SW480 (cell line): ENCODE data around the gene CLDN2.

Experiments used
- DNase-seq: peaks from one replicate; pipeline ENCODE4 v3.0.0-alpha.2; 2016; ENCODE audit warnings: low spot score

The CLDN2 gene

DNA sequence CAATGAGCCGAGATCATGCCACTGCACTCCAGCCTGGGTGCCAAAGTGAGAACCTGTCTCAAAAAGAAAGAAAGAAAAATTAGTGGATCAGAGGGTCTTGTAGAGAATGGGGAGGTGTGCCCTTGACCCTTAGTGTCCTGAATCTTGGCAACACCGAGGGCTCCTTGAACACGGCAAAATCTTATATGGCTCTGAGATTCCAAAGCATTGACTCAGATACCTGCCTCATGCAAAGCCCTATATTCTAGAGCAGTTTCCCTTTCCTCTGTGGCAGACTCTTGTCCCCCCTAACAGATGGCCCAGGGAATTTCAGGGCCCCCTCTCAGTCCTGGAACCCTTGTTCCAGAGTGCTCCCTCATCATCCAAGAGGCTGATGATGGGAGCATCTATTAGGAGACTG, 6.8 kb downstream of the CLDN2 start:
- no peak for DNase-seq

GRCh38 chrX:106927700-106928099, 7.5 kb downstream of the CLDN2 start:
- no peak for DNase-seq

GRCh38 chrX:106928227-106928626, 8.0 kb downstream of the CLDN2 start:
- no peak for DNase-seq

GRCh38 chrX:106931831-106932491, 11.8 kb downstream of the CLDN2 start:
- no peak for DNase-seq

GRCh38 chrX:106932492-106932923, 12.3 kb downstream of the CLDN2 start:
- DNase-seq, result no peak

GRCh38 chrX:106932960-106933537, 12.8 kb downstream of the CLDN2 start:
- no peak for DNase-seq

- peak; percentile 9 for DNase-seq
Measured at GRCh38 chrX:106933538-106933961, 13.3 kb downstream of the CLDN2 start.

- DNase-seq, result no peak
Measured at GRCh38 chrX:106935175-106935574, 15.0 kb downstream of the CLDN2 start.

DNA sequence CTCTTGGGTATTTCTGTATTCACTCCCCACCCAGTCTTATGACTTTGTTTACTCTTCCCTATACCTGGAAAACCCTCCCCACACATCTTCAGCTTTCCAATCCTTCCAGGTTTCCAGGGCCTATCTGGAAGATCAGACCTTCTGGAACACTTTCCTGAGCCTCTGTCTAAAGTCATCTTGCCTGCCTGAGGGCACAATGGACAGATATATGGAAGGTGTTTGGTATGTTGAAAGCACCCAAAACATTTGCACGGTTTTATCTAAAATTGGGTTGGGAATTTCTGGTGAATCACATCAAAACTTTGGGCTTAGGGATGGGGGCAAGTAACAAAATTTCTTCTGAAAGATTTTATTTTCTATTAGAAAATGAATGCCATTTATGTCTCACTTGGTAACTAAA, 16.0 kb downstream of the CLDN2 start:
- no peak for DNase-seq

- DNase-seq, result no peak
Measured at GRCh38 chrX:106939566-106939965, 19.4 kb downstream of the CLDN2 start.

GRCh38 chrX:106940068-106940467, 19.9 kb downstream of the CLDN2 start:
- no peak for DNase-seq

DNA sequence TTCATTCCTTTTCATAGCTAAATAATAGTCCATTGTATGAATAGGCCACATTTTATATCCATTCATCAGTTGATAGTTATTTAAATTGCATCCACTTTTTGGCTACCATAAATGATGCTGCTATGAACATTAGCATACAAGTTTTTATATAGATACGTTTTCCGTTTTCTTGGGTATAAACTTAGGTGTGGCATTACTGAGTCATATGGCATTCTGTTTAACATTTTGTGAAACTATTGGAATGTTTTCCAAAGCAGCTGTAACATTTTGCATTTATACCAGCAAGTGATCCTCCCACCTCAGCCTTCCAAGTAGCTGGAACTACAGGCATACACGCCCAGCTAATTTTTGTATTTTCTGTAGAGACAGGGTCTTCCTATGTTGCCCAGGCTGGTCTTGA, 26.3 kb downstream of the CLDN2 start:
- DNase-seq, result no peak

GRCh38 chrX:106948641-106949040, 28.4 kb downstream of the CLDN2 start:
- no peak for DNase-seq

- DNase-seq, result no peak
Measured at GRCh38 chrX:106949366-106949765, 29.2 kb downstream of the CLDN2 start.

DNA sequence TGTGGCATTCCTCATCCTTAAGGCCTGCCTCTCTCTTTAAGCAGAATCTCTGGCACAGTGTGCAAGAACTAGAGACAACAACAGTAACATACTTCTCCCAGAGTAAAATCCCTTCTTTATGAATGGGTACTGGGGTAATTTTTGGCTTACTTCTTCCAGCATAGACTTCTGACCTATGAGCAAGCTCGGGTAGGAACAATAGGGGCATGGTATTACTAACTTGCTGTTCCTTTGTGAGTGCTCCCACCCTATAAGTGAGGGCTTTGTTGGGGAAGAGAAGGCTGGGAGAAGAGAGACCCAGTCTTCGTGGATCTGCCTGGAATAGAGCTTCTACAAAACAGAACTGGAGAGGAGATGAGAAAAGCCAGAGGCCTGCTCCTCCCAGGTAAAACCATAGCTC, 30.2 kb downstream of the CLDN2 start:
- DNase-seq, result no peak

GRCh38 chrX:106951230-106951629, 31.0 kb downstream of the CLDN2 start:
- DNase-seq, result no peak

DNA sequence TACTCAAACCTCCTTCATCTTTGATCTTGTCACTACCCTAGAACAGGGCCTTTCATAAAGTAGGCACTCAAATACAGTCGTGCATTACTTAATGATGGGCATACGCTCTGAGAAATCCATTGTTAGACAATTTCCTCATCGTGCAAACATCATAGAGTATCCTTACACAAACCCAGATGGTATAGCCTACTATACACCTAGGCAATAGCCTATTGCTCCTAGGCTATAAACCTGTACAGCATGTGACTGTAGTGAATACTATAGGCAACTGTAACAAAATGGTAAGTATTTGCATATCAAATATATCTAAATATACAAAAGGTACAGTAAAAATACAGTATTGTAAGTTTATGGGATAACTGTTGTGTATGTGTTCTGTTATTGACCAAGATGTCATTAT, 31.9 kb downstream of the CLDN2 start:
- no peak for DNase-seq

GRCh38 chrX:106952538-106952937, 32.3 kb downstream of the CLDN2 start:
- no peak for DNase-seq

GRCh38 chrX:106952988-106953387, 32.8 kb downstream of the CLDN2 start:
- DNase-seq, result peak; percentile 34

GRCh38 chrX:106954041-106954440, 33.8 kb downstream of the CLDN2 start:
- DNase-seq, result no peak

- no peak for DNase-seq
Measured at GRCh38 chrX:106955004-106955772, 35.0 kb downstream of the CLDN2 start.

DNA sequence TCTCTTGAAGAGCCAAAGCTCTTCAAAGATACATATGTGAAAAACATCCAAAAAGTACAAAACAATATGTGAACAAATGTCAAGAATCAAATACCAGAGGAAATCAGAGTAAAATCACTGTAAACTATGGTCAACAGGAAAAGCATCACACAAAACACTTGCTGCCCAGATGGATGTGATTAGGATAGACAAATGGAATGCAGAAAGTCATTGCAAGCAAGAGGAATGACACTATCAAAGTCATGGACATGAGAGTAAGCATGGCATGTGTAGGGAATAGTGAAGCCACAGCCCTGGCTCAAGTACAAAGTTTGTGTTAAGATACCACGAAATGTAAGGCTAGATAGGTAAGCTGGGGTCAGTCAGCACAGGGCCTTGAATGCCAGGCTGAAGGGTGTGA, 37.7 kb downstream of the CLDN2 start:
- DNase-seq, result no peak

DNA sequence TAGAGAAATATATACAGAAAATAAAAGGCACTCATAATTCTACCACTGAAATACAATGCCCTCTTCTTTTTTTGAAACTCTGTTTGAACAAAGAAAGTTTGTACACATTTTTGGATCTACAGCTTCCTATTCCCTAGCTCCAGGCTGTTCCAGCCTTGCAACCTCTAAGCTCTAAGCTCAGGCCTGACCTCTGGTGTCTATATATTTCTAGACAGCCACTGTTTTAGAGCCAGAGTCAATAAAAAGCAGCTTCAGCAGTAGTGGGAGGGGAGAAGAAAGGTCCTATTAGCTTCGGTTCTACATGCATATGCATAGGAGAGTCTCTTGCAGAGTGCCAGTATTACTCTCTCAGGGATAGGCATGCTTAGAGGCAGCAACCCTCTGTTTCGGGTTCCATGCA, 39.7 kb downstream of the CLDN2 start:
- peak; percentile 13 for DNase-seq
